GM06990 (cell line): Measurements from ENCODE around the gene LSMEM2.
A peak's percentile ranks its signal among the peaks of the same experiment; 100 is the strongest.
"Not testable (repeated sequence)": the region's sequence is repeated elsewhere in the genome, so short reads cannot be mapped to it uniquely, and the experiment has no call there.

Experiments used
- DNase-seq: peaks from one replicate; pipeline ENCODE4 v3.0.0-alpha.2; 2011; ENCODE audit not compliant: insufficient read length; ENCODE audit errors: extremely low read depth
- H3K27me3 ChIP-seq: replicated peaks from 2 replicates; pipeline ENCODE4 v1.6.0; 2011; ENCODE audit warnings: low read length; ENCODE audit not compliant: control insufficient read depth, insufficient read depth
- H3K36me3 ChIP-seq: 2 replicates; pipeline ENCODE4 v1.5.1; 2011; ENCODE audit warnings: low read length; ENCODE audit not compliant: control insufficient read depth, insufficient read depth
- H3K4me3 ChIP-seq: replicated peaks from 2 replicates; pipeline ENCODE4 v1.5.1; 2011; ENCODE audit warnings: low read depth, mild to moderate bottlenecking, control low read depth, low read length
- CTCF ChIP-seq: IDR thresholded peaks from 2 replicates; pipeline ENCODE4 v1.5.1; 2011; ENCODE audit warnings: low read length, control low read depth, mild to moderate bottlenecking, inconsistent platforms; ENCODE audit not compliant: insufficient read depth, poor library complexity, severe bottlenecking

LSMEM2 gene

GRCh38 chr3:50271314-50271936, 7.5 kb upstream of the LSMEM2 start:
- TF ChIP-seq CTCF = no peak
- H3K27me3 ChIP-seq = no peaks in the 10 kb centered on the region; the same call in 1 of the 2 replicates
- H3K4me3 ChIP-seq = no peak overlapping the region
- H3K36me3 ChIP-seq = no peaks in the 10 kb centered on the region
- no peak for DNase-seq

- not testable (repeated sequence) for H3K4me3 ChIP-seq, H3K27me3 ChIP-seq, H3K36me3 ChIP-seq, DNase-seq
Observed at GRCh38 chr3:50272538-50272910, 6.4 kb upstream of the LSMEM2 start.

- DNase-seq = peak; percentile 89
Observed at GRCh38 chr3:50272911-50273688, 5.8 kb upstream of the LSMEM2 start.

GRCh38 chr3:50273689-50274065, 5.2 kb upstream of the LSMEM2 start:
- Histone ChIP-seq H3K27me3 (no peaks in the 10 kb centered on the region; the same call in 1 of the 2 replicates), H3K4me3 (no peak overlapping the region)
- no peak for TF ChIP-seq CTCF

More at GRCh38 chr3:50272911-50273688, 5.8 kb upstream of the LSMEM2 start:
- Histone ChIP-seq H3K4me3 (no peak overlapping the region; the same call in 1 of the 2 replicates), H3K27me3 (no peaks in the 10 kb centered on the region; the same call in 1 of the 2 replicates), H3K36me3 (no peaks in the 10 kb centered on the region)
- peak; percentile 97 for TF ChIP-seq CTCF

GRCh38 chr3:50274371-50275104, 4.3 kb upstream of the LSMEM2 start:
- Histone ChIP-seq H3K4me3 (no peak overlapping the region), H3K27me3 (no peaks in the 10 kb centered on the region; the same call in 1 of the 2 replicates), H3K36me3 (no peaks in the 10 kb centered on the region)
- TF ChIP-seq CTCF = peak; percentile 86
- peak; percentile 55 for DNase-seq

More at GRCh38 chr3:50273689-50274065, 5.2 kb upstream of the LSMEM2 start:
- no peak for DNase-seq
- H3K36me3 ChIP-seq = no peaks in the 10 kb centered on the region
